Measurements from ENCODE around the gene SMC5.
A peak's percentile ranks its signal among the peaks of the same experiment; 100 is the strongest.
"Not testable (repeated sequence)": the region's sequence is repeated elsewhere in the genome, so short reads cannot be mapped to it uniquely, and the experiment has no call there.

The SMC5 gene

DNA sequence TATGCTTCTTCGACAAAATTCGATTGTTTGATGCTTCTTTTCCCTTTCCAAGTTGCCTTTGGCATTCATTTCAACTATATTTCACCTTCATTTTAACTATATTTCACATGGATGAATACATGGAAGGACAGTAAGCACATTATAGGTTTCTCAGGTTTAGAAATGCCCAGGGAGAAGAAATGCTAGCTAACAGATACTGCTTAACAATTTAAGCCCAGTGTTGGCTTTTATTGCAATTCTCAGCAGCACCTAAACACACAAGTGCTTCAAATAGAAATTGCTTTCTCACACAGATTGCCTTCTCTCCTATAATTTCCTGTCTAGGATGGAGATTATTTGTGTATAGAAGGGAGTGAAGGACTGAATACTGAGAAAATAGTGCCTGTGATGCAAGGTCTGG, 30.2 kb upstream of the SMC5 start:
- no peak overlapping the region for H3K27ac ChIP-seq
- ChIA-PET POLR2A (ENCODE audit: low non-redundant PET) (no interaction called here), CTCF (interaction anchor here (1.2 to 2.3 kb wide), 2 partner anchors 115 to 257 kb away, joined by 3 to 13 read pairs; no protein-coding TSS in a partner anchor)
- TF ChIP-seq, protein P1, sequence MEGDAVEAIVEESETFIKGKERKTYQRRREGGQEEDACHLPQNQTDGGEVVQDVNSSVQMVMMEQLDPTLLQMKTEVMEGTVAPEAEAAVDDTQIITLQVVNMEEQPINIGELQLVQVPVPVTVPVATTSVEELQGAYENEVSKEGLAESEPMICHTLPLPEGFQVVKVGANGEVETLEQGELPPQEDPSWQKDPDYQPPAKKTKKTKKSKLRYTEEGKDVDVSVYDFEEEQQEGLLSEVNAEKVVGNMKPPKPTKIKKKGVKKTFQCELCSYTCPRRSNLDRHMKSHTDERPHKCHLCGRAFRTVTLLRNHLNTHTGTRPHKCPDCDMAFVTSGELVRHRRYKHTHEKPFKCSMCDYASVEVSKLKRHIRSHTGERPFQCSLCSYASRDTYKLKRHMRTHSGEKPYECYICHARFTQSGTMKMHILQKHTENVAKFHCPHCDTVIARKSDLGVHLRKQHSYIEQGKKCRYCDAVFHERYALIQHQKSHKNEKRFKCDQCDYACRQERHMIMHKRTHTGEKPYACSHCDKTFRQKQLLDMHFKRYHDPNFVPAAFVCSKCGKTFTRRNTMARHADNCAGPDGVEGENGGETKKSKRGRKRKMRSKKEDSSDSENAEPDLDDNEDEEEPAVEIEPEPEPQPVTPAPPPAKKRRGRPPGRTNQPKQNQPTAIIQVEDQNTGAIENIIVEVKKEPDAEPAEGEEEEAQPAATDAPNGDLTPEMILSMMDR (conservative IDR thresholded peaks at IDR 0.05; ENCODE audit: low read depth) = no peak
- DNase-seq (ENCODE audit: low spot score) = no peak

DNA sequence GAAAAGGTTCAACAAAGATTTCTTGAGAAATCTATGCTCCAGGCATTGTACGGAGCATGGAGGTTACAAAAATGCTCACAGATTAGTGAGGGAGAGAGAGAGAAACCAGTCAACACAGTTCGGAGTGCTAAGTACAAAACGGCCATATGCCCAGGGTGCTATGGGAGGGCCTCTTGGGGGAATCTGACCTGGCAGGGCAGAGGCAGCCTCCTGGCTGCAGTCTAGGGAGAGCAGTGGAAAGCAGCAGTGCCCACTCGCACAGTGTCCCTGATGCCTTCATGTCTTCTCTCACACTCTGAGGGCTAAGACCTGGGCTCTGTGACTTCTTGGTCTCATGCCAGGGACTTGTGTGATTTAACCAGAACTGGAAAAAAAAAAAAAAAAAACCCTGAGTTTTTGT, 29.8 kb upstream of the SMC5 start:
- TF ChIP-seq, protein P1 (conservative IDR thresholded peaks at IDR 0.05; ENCODE audit: low read depth) = no peak
- CTCF ChIA-PET = interaction anchor here (0.6 to 2.3 kb wide), 3 partner anchors 9 to 349 kb away, joined by 3 to 13 read pairs (median 3); no protein-coding TSS in a partner anchor
- DNase-seq (ENCODE audit: low spot score) = no peak
- POLR2A ChIA-PET (ENCODE audit: low non-redundant PET) = no interaction called here
- H3K27ac ChIP-seq = no peak overlapping the region

DNA sequence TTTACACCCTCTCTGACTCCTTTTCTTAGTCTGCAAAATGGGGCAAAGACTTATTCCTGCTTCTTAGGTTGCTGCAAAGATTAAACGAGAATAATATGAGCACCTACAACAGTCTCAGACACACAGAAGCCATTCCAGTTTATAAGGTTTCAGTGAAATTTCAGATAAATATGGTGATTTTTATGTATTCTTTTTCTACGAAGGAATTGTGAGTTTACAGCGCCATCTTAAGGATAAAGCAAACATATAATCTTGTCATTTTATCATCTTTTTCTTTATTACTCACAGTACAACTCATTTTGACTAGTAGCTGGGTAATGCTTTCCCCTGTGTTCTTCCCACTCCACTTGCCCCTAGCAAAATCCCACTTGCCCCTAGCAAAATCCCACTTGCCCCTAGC, 29.2 kb upstream of the SMC5 start:
- ChIA-PET CTCF (interaction anchor here (0.5 to 2.3 kb wide), 8 partner anchors 9 to 350 kb away, joined by 3 to 13 read pairs (median 4); no protein-coding TSS in a partner anchor), POLR2A (ENCODE audit: low non-redundant PET) (no interaction called here)
- no peak overlapping the region for H3K27ac ChIP-seq
- TF ChIP-seq, protein P1 (conservative IDR thresholded peaks at IDR 0.05; ENCODE audit: low read depth) = no peak
- no peak for DNase-seq (ENCODE audit: low spot score)

- ChIA-PET POLR2A (ENCODE audit: low non-redundant PET) (no interaction called here), CTCF (interaction anchor here (0.6 to 1.0 kb wide), 2 partner anchors 112 to 119 kb away, joined by 3 read pairs; no protein-coding TSS in a partner anchor)
- no peak overlapping the region for H3K27ac ChIP-seq
- TF ChIP-seq, protein P1 (conservative IDR thresholded peaks at IDR 0.05; ENCODE audit: low read depth) = no peak
- DNase-seq (ENCODE audit: low spot score) = no peak
Observed at GRCh38 chr9:70232476-70232875, 26.3 kb upstream of the SMC5 start.

GRCh38 chr9:70234208-70234607, 24.6 kb upstream of the SMC5 start:
- POLR2A ChIA-PET (ENCODE audit: low non-redundant PET); CTCF ChIA-PET; H3K27ac ChIP-seq; DNase-seq (ENCODE audit: low spot score): not testable (repeated sequence)

DNA sequence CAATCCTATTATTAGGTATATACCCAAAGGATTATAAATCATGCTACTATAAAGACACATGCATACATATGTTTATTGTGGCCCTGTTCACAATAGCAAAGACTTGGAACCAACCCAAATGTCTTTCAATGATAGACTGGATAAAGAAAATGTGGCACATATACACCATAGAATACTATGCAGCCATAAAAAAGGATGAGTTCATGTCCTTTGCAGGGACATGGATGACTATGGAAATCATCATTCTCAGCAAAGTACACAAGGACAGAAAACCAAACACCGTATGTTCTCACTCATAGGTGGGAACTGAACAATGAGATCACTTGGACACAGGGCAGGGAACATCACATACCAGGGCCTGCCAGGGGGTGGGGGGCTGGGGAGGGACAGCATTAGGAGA, 12.8 kb upstream of the SMC5 start:
- DNase-seq (ENCODE audit: low spot score); H3K27ac ChIP-seq; CTCF ChIA-PET; POLR2A ChIA-PET (ENCODE audit: low non-redundant PET): not testable (repeated sequence)

DNA sequence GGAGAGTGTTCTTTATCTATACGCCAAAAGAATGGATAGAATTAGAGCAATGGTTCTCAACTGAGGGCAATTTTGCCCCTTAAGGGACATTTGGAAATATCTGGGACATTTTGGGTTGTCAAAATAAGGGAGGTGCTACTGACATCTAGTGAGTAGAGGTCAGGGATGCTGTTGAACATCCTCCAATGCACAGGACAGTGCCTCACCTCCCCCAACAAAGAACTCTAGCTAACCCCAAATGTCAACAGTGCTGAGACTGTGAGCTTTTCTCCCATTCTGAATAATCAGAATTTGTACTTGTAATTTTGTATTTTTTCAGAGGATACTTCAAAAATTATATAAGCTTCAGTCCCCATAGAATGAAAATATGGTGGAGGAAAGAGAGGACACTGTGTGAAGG, 8.6 kb upstream of the SMC5 start:
- DNase-seq (ENCODE audit: low spot score) = no peak
- TF ChIP-seq, protein P1 (conservative IDR thresholded peaks at IDR 0.05; ENCODE audit: low read depth) = no peak
- POLR2A ChIA-PET (ENCODE audit: low non-redundant PET) = no interaction called here
- CTCF ChIA-PET = no interaction called here
- no peak overlapping the region for H3K27ac ChIP-seq

DNA sequence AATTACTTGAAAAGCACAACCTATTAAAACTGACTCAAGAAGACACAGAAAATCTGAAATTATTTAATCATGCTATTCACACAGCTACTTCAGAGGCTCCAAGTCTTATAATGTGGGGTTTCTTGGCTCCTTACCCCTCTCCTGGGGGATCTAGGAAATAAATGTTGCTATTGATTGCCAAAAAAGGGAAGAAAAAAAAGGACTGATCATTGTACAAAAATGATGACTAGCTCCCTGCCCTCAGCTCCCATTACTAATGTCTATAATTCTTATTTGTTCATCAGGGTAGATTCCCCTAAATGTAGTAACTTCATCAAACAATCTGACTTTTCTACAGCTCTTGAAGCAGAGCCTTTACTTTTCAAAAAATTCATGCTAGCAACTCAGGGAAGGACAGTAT, 3.3 kb upstream of the SMC5 start:
- TF ChIP-seq, protein P1 (conservative IDR thresholded peaks at IDR 0.05; ENCODE audit: low read depth) = no peak
- peak; percentile 12 for DNase-seq (ENCODE audit: low spot score)
- H3K27ac ChIP-seq = no peak overlapping the region
- POLR2A ChIA-PET (ENCODE audit: low non-redundant PET) = no interaction called here
- CTCF ChIA-PET = interaction anchor here (0.5 to 2.1 kb wide), 5 partner anchors 33 to 1565 kb away, joined by 3 to 5 read pairs (median 3); no protein-coding TSS in a partner anchor

Data from RWPE1 (cell line).